ENCODE data around the gene MOB3A. TPM values are rescaled to one million over a fixed set of nuclear protein-coding genes. Genes with fewer than 3 reads are reported as not detected.

Gene MOB3A
- total RNA-seq, 4 donors from 2014 or later, result 18.7 to 74.2 (median 46.1) TPM

- Histone ChIP-seq H3K4me3 (no peak overlapping the region), H3K27me3 (no peaks in the 10 kb centered on the region), H3K4me1 (no peaks in the 10 kb centered on the region), H3K27ac (no peak overlapping the region), H3K9me3 (no peaks in the 10 kb centered on the region), H3K36me3 (peaks cover 0 to 23% (median 4%) of the 10 kb centered on the region in 4 donors)
- TF ChIP-seq CTCF (IDR thresholded peaks at IDR 0.05) (no peak), POLR2A (IDR thresholded peaks at IDR 0.05) (no peak), EP300 (IDR thresholded peaks at IDR 0.05; ENCODE audit: low read depth) (no peak), POLR2AphosphoS5 (IDR thresholded peaks at IDR 0.05) (no peak)
- in situ Hi-C loops (cut with MboI; ENCODE audit: low pct_ligation_motif_present in 1 of 4, low pct_unique_long_range_greater_than_20kb in 1 of 4, low sequenced_read_pairs in 3 of 4) (no loop called here), intact Hi-C loops (cut with DNase I; ENCODE audit: low total_unique reads) (no loop called here)
- WGBS, 2 donors (ENCODE audit: low coverage in 1 of 2), result 80 to 85% methylated on average over 2 to 14 of the region's 14 CpGs
- DNase-seq, result no peak
These were observed 44.0 kb upstream of the MOB3A start for GRCh38 chr19:2140138-2140569.

- peaks cover 0 to 23% (median 4%) of the 10 kb centered on the region in 4 donors for H3K36me3 ChIP-seq
These were observed 43.4 kb upstream of the MOB3A start for GRCh38 chr19:2139385-2140137.

GRCh38 chr19:2138061-2138728, 42.1 kb upstream of the MOB3A start:
- H3K36me3 ChIP-seq, result peaks cover 0 to 23% (median 7%) of the 10 kb centered on the region in 4 donors
- no peak overlapping the region for H3K27ac ChIP-seq
- in situ Hi-C loops (cut with MboI; ENCODE audit: low pct_ligation_motif_present in 1 of 4, low pct_unique_long_range_greater_than_20kb in 1 of 4, low sequenced_read_pairs in 3 of 4) (no loop called here), intact Hi-C loops (cut with DNase I; ENCODE audit: low total_unique reads) (no loop called here)
- H3K9me3 ChIP-seq, result no peaks in the 10 kb centered on the region
- 89% methylated on average over 22 of the region's 23 CpGs; no CpG with 5 or more reads in 1 of the 2 donors for WGBS, 2 donors (ENCODE audit: low coverage in 1 of 2)
- DNase-seq, result no peak
- H3K27me3 ChIP-seq, result no peaks in the 10 kb centered on the region
- TF ChIP-seq CTCF (IDR thresholded peaks at IDR 0.05) (no peak), POLR2AphosphoS5 (IDR thresholded peaks at IDR 0.05) (no peak), EP300 (IDR thresholded peaks at IDR 0.05; ENCODE audit: low read depth) (no peak), POLR2A (IDR thresholded peaks at IDR 0.05) (no peak)
- H3K4me1 ChIP-seq, result no peaks in the 10 kb centered on the region
- H3K4me3 ChIP-seq, result no peak overlapping the region

More at GRCh38 chr19:2139385-2140137, 43.4 kb upstream of the MOB3A start:
- no peak for DNase-seq
- Histone ChIP-seq H3K9me3 (no peaks in the 10 kb centered on the region), H3K4me1 (no peaks in the 10 kb centered on the region), H3K27ac (no peak overlapping the region), H3K4me3 (no peak overlapping the region), H3K27me3 (no peaks in the 10 kb centered on the region)
- intact Hi-C loops (cut with DNase I; ENCODE audit: low total_unique reads), result no loop called here
- WGBS, 2 donors (ENCODE audit: low coverage in 1 of 2), result 85 to 100% methylated on average over 2 to 22 of the region's 22 CpGs
- in situ Hi-C loops (cut with MboI; ENCODE audit: low pct_ligation_motif_present in 1 of 4, low pct_unique_long_range_greater_than_20kb in 1 of 4, low sequenced_read_pairs in 3 of 4), result no loop called here
- TF ChIP-seq POLR2A (IDR thresholded peaks at IDR 0.05), result no peak
- TF ChIP-seq CTCF (IDR thresholded peaks at IDR 0.05), result no peak
- TF ChIP-seq POLR2AphosphoS5 (IDR thresholded peaks at IDR 0.05), result no peak
- no peak for TF ChIP-seq EP300 (IDR thresholded peaks at IDR 0.05; ENCODE audit: low read depth)

GRCh38 chr19:2136796-2137195, 40.7 kb upstream of the MOB3A start:
- peaks cover 0 to 32% (median 17%) of the 10 kb centered on the region in 4 donors for H3K36me3 ChIP-seq
- intact Hi-C loops (cut with DNase I; ENCODE audit: low total_unique reads) (no loop called here), in situ Hi-C loops (cut with MboI; ENCODE audit: low pct_ligation_motif_present in 1 of 4, low pct_unique_long_range_greater_than_20kb in 1 of 4, low sequenced_read_pairs in 3 of 4) (no loop called here)
- DNase-seq, result no peak
- no peaks in the 10 kb centered on the region for H3K4me1 ChIP-seq
- no peak for TF ChIP-seq POLR2AphosphoS5 (IDR thresholded peaks at IDR 0.05)
- TF ChIP-seq POLR2A (IDR thresholded peaks at IDR 0.05), result no peak
- no peak for TF ChIP-seq CTCF (IDR thresholded peaks at IDR 0.05)
- no peak for TF ChIP-seq EP300 (IDR thresholded peaks at IDR 0.05; ENCODE audit: low read depth)
- no peak overlapping the region for H3K27ac ChIP-seq
- H3K27me3 ChIP-seq, result no peaks in the 10 kb centered on the region
- 93% methylated on average over 23 of the region's 23 CpGs; no CpG with 5 or more reads in 1 of the 2 donors for WGBS, 2 donors (ENCODE audit: low coverage in 1 of 2)
- no peak overlapping the region for H3K4me3 ChIP-seq
- no peaks in the 10 kb centered on the region for H3K9me3 ChIP-seq

Measured in transverse colon (tissue), 4 donors.